NOMO-1 treated with dmso at 0.1 percent for 144 hours (cell line): ENCODE measurements around the gene MVD.

ENCODE experiments used
- DNase-seq: peaks from one replicate; lab custom pipeline; 2025; ENCODE audit not compliant: unreplicated experiment; lab: John Stamatoyannopoulos, UW

Gene MVD, protein sequence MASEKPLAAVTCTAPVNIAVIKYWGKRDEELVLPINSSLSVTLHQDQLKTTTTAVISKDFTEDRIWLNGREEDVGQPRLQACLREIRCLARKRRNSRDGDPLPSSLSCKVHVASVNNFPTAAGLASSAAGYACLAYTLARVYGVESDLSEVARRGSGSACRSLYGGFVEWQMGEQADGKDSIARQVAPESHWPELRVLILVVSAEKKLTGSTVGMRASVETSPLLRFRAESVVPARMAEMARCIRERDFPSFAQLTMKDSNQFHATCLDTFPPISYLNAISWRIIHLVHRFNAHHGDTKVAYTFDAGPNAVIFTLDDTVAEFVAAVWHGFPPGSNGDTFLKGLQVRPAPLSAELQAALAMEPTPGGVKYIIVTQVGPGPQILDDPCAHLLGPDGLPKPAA

DNA sequence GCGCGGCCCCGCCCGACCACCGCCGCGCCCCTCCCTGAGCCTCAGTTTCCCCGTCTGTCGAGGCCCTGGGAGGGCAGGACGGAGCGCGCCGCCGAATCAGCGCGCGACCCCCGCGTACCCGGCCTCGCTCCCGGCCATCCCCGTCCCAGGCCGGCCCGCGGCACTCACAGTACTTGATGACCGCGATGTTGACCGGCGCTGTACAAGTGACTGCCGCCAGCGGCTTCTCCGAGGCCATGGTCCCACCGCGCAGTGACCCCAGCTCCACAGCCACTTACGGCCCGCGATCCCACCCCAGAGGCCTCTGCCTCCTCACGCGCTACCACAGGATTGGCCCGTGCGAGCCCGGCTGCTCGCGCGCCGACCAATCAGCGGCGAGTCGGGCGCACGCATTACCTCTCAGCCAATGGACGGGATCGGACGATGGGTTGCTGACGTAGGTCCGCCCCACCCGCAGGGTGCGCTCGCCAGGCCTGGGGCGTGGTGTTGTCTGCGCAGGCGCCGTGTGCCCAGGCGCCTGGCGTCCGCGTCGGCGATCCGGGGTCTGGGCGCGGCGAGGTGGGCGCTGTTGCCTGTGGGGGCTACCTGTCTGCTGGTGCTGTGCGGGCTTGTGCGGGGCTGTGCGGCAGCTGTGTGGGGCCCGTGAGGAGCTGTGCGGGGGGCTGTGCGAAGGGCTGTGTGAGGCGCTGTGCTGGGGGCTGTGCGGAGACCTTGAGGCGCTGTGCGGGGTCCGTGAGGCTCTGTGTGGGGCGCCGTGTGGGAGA, at the start of gene MVD:
Gene MVD, minus strand, starts transcription at position 249 of the 764 bp plus-strand sequence. Its CDS starts 11 bp downstream, at position 238.
- peak; percentile 95 for DNase-seq

GRCh38 chr16:88712362-88712979, 49.6 kb upstream of the MVD start:
- DNase-seq: no peak

DNA sequence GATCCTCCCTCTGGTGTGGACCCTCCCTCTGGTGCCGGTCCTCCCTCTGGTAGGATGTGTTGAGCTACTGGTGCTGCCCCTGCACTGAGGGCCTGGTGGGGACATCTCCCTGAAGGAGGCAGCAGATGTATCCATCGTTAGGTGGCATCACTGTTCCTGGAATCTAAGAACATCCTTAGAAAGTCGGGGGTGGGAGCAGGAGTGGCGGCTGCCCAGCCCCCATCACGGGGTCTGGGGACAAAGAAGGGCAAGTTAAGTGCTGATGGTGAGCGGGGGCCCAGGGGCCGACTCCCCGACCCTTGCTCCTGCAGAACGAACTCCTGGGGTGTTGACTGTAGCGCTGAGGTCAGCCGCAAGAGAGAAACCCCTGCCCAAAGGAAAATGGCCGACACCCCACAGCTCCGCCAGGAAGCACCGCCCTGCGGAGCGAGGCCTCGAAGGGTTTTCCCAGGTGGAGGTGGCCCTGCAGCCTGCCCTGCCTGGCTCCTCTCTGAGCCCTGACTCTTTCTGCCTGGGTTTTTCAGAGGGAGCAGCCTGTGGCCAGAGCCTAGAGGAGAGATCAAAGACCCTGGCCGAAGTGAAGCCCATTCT, 49.0 kb upstream of the MVD start:
- no peak for DNase-seq

- DNase-seq: no peak
These were observed 47.7 kb upstream of the MVD start for GRCh38 chr16:88710556-88710955.

- DNase-seq: no peak
These were observed 44.3 kb upstream of the MVD start for GRCh38 chr16:88706965-88707826.

DNA sequence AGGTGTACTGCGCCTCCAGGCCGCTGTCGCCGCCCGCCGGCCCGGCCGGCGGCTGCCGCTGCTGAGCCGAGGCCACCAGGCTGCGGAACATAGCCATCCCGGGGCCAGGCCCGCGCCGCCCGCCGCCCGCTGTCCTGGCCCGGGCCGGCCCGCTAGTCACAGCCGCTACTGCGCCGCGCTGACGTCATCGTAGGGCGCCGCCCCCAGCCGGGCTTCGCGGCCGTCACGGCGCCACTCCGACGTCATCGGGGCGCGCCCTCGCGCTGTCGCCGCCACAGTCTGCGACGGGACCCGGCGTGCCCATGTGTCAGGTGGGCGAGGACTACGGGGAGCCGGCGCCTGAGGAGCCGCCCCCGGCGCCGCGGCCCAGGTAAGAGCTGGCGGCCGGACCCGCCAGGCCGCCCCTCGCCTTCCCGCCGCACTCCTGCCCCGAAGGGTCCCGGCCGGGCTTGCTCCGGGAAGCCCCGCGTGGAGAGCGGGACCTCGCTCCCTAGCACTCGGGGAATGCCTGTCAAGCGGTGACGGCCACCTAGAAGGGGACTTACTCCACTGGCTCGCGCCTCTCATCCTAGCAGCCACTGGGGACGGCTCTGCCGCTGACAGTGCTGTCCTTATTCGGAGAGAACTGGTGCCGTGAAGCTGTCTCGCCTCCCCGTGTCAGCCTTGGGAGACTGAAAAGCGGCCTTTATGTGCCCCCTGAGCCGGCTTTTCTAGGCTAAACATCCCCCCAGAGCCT, 43.5 kb upstream of the MVD start, which contains the start of the genes CTU2 and RNF166:
Gene CTU2, plus strand, starts transcription at position 275 of the 736 bp plus-strand sequence. Its CDS starts 28 bp downstream, at position 303.
Gene RNF166, minus strand, starts transcription at position 180 of the 736 bp plus-strand sequence. Its CDS starts 83 bp downstream, at position 97.
- peak; percentile 68 for DNase-seq

DNA sequence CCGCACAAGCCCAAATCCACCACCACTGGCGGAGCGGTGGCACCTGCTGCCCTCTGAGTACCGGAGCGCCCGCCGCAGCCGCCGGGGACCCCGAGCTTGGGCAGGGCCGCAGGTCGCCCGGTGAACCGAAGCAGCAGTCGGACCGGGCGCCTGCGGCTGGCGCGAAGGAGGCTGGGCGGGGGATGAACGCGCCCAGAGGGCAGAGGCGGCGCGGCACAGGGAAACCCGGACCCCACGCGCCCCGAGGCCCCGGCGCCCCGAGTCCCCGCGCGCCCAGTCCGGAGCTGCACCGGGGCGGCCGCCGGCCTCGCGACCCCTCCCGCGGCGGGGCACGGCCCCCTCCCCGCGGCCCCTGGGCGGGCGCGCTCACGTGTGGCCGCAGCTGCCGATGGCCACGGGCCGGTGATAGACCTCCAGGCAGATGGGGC, 42.9 kb upstream of the MVD start:
- DNase-seq: no peak

- peak; percentile 69 for DNase-seq
These were observed 42.3 kb upstream of the MVD start for GRCh38 chr16:88705076-88705684.

GRCh38 chr16:88703486-88704309, 40.8 kb upstream of the MVD start:
- peak; percentile 67 for DNase-seq

GRCh38 chr16:88702371-88703210, 39.7 kb upstream of the MVD start:
- peak; percentile 40 for DNase-seq

DNA sequence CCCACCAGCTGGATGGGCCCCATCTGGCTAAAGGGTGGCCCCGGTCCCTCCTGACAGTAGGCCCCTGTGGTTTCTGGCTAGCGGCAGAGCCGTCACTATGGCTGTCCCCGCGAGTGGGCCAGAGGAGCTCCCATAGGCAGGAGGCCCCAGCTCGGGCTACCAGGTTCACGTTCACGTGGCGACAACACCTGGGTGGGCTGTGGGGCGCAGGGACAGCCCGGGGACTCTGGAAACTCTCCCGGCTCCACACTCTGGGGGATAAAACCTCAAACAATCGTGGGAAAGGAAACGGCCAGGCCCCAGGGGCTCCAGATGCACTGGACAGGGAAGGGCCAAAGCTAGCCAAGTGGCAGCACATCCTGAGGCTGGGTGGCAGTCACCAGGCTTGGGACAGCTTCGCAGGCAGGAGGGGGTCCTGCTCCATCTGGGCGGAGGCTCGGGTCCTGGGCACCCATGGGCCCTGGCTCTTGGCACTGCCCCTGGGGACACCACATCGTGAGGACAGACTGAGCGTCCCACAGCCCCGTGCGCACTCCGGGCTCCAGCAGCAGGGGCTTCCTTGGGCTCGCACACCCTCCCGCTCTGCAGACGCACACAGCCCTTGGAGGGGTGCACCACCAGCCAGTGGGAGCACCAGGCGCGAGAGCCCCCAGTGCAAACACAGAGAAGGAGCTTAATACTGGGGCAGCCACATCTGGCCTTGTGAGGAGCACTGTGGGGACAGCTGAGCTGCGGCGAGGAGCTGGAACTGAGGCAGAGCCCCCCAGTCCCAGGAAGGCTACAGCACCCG, 38.9 kb upstream of the MVD start:
- DNase-seq: no peak

GRCh38 chr16:88700636-88701482, 38.0 kb upstream of the MVD start:
- DNase-seq: peak; percentile 96

- DNase-seq: no peak
These were observed 37.4 kb upstream of the MVD start for GRCh38 chr16:88700322-88700635.

GRCh38 chr16:88699180-88699579, 36.3 kb upstream of the MVD start:
- no peak for DNase-seq

DNA sequence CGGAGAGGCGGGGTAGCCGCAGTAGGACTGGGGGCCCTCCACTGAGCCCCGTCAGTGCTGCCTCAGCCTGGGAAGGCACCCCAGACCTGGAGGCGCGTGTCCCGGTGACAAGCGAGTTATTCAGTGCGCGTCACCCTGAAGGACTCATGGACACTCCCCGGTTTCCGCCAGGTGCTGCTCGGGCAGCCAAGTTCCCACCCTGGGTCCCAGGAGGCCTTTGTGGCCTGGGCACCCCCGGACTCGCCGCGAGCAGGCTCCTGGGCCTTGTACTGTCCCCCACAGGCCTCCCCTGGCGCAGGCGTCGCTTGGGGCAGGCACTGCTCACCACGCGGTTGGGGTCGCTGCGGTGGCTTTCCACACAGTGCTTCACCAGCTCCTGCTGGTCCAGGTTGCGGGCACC, 35.8 kb upstream of the MVD start:
- DNase-seq: no peak
